22Rv1 (cell line): ENCODE measurements around the gene LINC01488.

ENCODE experiments used
- CTCF ChIP-seq: fragments of 450-650 bp; IDR thresholded peaks from 2 replicates; pipeline ENCODE4 v1.5.1; 2017; ENCODE audit warnings: mild to moderate bottlenecking
- ZFX ChIP-seq: fragments of 450-650 bp; IDR thresholded peaks from 2 replicates; pipeline ENCODE4 v1.6.1; 2017; ENCODE audit warnings: antibody characterized with exemption, borderline replicate concordance

- TF ChIP-seq CTCF, result no peak
- no peak for TF ChIP-seq ZFX
These were observed 6.5 kb downstream of the LINC01488 start for GRCh38 chr11:69487849-69488542.
